HG02938 (cell line): ENCODE data around the gene PRAMEF13.
"Not testable (repeated sequence)": the region's sequence is repeated elsewhere in the genome, so short reads cannot be mapped to it uniquely, and the experiment has no call there.

Experiments
- ATAC-seq: cut with Tn5 transposase; IDR thresholded peaks from one replicate; pipeline ENCODE4 v1.9.1; 2021; ENCODE audit warnings: mild to moderate bottlenecking, moderate library complexity; ENCODE audit not compliant: unreplicated experiment

The PRAMEF13 gene

DNA sequence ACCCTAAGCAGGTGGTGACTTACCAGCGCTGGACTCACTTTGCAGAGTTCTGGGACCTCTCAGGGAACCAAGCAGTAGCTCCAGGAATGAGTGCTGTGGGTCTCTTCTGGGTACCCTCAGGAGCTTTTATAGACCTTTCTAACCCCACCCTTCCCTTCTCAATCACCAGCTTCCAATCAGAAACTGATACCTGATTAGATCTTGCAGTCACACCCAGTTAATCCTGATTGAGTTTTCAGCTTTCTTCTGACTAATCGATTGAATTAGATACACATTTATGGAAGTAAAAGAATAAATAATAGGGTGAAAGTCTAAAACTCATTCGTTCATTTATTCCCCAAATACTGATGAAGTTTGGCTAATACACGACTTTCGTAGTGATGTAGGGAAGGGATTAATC, at the start of gene PRAMEF13:
Gene PRAMEF13 (minus strand): TSS at position 101 of the 400 bp plus-strand sequence. CDS start 1,820 bp downstream, outside the sequence.
- not testable (repeated sequence) for ATAC-seq

DNA sequence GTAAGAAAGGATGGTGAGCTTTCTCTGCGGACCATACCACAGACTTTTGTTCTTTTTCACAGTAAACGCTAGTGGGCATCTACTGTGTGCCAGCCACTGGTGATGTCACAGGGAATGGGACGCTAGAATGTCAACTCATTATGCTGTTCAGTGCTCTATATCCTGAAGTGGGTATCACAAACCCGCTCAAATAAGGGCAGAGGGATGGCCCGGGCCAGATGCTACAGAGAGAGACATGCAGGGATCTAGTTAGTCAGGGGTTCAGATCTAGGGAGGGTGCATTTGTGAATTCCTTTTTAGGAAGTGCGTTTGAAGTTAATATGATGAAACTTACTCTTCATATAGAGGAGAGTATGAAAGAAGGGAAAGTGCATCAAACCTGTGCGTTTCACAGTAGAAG, 45.9 kb upstream of the PRAMEF13 start:
- not testable (repeated sequence) for ATAC-seq

DNA sequence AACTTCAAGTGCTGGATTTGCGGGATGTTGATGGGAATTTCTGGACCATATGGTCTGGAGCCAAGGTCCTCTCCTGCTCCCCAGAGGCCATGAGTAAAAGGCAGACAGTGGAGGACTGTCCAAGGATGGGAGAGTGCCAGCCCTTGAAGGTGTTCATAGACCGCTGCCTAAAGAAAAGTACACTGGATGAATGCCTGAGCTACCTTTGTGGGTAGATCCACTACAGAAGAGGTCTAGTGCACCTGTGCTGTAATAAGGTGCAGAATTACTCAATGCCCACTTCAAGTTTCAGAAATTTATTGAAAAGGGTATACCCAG, 45.3 kb upstream of the PRAMEF13 start:
- not testable (repeated sequence) for ATAC-seq

DNA sequence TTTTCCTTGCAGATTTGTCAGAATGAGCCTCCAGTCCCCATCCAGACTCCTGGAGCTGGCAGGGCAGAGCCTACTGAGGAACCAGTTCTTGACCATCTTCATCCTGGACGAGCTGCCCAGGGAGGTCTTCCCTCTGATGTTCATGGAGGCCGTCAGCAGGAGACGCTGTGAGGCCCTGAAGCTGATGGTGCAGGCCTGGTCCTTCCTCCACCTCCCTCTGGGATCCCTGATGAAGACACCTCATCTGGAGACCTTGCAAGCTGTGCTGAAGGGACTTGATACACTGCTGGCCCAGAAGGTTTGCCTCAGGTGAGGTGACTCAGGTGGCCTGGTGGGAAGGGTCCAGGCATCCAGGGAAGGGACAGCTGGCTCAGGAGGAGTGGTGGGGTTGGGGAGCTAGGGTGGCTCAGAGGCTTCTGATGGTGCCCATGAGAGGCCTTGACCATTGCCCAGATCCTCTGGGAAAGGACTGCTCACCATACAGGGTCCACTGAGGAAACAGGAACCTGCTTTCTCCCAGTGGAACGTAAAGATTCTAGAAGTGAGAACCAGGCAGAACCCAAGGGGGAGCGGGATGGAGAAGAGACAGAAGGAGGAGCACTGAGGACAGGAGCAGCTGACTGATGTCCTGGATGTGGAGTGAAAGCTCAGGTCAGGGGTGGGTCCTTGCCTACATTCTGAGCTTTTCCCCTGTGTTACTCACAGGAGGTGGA, 44.8 kb upstream of the PRAMEF13 start:
- ATAC-seq: not testable (repeated sequence)

DNA sequence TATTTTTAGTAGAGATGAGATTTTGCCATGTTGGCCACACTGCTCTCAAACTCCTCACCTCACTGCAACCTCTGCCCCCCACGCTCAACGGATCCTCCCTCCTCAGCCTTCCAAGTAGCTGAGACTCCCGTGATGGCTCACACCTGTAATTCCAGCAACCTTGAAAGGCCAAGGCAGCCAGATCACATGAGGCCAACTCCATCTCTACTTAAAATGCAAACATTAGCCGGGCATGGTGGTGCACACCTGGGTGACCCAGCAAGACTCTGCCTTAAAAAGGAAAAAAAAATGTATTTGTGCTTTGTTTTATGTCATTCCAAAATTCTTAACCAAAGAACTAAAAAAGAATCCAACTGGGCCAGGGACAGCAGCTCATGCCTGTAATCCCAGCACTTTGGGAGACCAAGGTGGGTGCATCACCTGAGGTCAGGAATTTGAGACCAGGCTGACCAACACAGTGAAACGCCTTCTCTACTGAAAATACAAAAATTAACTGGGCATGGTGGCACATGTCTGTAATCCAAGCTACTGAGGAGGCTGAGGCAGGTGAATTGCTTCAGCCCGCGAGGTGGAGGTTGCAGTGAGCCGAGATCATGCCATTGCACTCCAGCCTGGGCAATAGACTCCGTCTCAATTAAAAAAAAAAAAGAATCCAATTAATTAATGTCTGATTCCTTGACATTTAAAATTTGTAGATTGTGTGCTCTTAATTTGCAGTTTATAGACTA, 42.5 kb upstream of the PRAMEF13 start:
- ATAC-seq: not testable (repeated sequence)

GRCh38 chr1:13239633-13240032, 38.4 kb upstream of the PRAMEF13 start:
- not testable (repeated sequence) for ATAC-seq

GRCh38 chr1:13237572-13237971, 36.4 kb upstream of the PRAMEF13 start:
- ATAC-seq: not testable (repeated sequence)

GRCh38 chr1:13234057-13234456, 32.8 kb upstream of the PRAMEF13 start:
- not testable (repeated sequence) for ATAC-seq

- not testable (repeated sequence) for ATAC-seq
Measured at GRCh38 chr1:13232056-13232455, 30.8 kb upstream of the PRAMEF13 start.

DNA sequence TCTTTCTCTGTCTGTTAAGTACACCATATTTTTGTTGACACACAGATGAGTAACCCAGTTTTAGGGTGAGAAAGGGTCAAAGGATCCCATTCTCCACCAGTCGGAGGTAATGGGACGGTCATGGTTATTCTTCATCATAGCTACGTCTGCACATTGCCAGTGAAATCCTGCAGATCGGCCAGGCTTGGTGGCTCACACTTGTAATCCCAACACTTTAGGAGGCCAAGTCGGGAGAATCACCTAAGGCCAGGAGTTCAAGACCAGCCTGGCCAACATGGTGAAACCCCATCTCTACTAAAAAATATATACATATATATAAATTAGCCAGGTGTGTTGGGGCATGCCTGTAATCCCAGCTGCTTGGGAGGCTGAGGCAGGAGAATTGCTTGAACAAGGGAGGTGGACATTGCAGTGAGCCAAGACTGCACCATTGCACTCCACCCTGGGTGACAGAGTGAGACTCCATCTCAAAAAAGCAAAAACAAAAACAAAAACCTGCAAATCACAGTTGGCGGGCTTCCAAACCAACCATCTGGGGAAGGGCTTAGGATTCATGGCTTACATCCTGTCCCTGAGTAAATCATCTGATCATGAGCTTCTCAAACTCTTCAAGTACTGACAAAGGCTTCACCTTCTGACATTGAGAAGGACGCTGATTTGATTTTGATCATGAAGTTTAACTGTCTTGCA, 30.0 kb upstream of the PRAMEF13 start:
- not testable (repeated sequence) for ATAC-seq

- not testable (repeated sequence) for ATAC-seq
Measured at GRCh38 chr1:13230601-13231000, 29.4 kb upstream of the PRAMEF13 start.

DNA sequence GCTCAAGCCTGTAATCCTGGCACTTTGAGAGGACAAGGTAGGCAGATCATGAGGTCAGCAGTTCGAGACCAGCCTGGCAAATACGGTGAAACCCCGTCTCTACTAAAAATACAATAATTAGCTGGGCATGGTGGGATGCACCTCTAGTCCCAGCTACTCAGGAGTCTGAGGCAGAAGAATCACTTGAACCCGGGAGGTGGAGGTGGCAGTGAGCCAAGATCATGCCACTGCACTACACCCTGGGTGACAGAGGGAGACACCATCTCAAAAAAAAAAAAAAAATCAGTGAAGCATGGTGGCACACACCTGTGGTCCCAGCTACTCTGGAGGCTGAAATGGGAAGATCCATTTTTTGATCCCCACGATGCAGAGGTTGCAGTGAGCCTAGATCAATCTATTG, 28.9 kb upstream of the PRAMEF13 start:
- not testable (repeated sequence) for ATAC-seq

GRCh38 chr1:13228343-13228781, 27.2 kb upstream of the PRAMEF13 start:
- no peak for ATAC-seq

DNA sequence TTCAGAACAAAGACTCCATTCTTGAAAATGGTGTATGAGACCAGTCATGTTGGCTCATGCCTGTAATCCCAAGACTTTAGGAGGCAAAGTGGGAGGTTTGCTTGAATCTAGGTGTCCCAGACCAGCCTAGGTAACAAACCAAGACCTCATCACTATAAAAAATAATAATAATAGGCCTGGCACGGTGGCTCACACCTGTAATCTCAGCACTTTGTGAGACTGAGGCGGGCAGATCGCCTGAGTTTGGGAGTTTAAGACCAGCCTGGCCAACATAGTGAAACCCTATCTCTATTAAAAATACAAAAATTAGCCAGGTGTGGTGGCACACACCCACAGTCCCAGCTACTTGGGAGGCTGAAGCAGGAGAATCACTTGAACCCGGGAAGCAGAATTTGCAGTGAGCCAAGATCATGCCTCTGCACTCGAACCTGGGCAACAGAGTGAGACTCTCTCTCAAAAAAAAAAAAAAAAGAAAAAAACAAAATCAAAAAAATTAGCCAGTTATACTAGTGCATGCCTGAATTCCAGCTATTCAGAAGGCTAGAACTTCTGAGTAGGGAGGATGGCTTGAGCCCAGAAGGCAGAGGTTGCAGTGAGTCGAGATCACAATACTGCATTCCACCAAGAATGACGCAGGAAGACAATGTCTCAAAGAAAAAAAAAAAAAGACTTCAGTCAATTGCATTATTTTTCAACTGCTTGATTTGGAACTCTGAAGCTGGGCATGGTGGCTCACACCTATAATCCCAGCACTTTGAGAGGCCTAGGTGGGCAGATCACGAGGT, 26.3 kb upstream of the PRAMEF13 start:
- not testable (repeated sequence) for ATAC-seq

- not testable (repeated sequence) for ATAC-seq
Measured at GRCh38 chr1:13225675-13226204, 24.5 kb upstream of the PRAMEF13 start, which contains the start of gene PRAMEF18. Gene PRAMEF18 (minus strand): TSS chr1:13226154. CDS start chr1:13226106, 48 bp downstream.

GRCh38 chr1:13224480-13225060, 23.4 kb upstream of the PRAMEF13 start:
- ATAC-seq: no peak

- not testable (repeated sequence) for ATAC-seq
Measured at GRCh38 chr1:13222788-13223187, 21.6 kb upstream of the PRAMEF13 start.

GRCh38 chr1:13219203-13219602, 18.0 kb upstream of the PRAMEF13 start:
- ATAC-seq: not testable (repeated sequence)

GRCh38 chr1:13216619-13217018, 15.4 kb upstream of the PRAMEF13 start:
- ATAC-seq: not testable (repeated sequence)

DNA sequence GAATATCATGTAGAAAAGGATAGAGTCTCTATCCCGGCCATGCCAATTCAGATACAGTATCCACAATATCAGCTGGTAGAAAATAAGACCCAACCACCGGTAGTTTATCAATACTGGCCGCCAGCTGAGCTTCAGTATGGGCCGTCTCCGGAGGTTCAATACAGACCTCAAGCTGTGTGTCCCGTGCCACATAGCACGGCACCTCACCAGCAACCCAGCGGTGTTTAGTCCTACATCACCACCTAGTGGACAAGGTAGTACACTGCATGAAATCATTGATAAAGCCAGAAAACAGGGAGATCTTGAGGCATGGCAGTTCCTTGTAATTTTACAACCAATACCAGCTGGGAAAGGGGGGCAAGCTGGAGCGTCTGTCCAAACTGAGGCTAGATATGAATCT, 7.5 kb upstream of the PRAMEF13 start:
- not testable (repeated sequence) for ATAC-seq
